ENCODE data around the gene OR12D1.

GRCh38 chr6:29442719-29443118 is 28.0 kb downstream of the OR12D1 start:
- TF ChIP-seq YY1 (IDR thresholded peaks at IDR 0.05; ENCODE audit: insufficient read depth, insufficient read length) (no peak), SUZ12 (IDR thresholded peaks at IDR 0.05; ENCODE audit: extremely low read depth, insufficient read depth, insufficient read length) (no peak), ZNF274 (IDR thresholded peaks at IDR 0.05; ENCODE audit: low read depth, low read length) (no peak)
